Measurements from ENCODE around the gene MITF. TPM values are rescaled to one million over a fixed set of nuclear protein-coding genes. Genes with fewer than 3 reads are reported as not detected.
A peak's percentile ranks its signal among the peaks of the same experiment; 100 is the strongest.
"Not testable (repeated sequence)": the region's sequence is repeated elsewhere in the genome, so short reads cannot be mapped to it uniquely, and the experiment has no call there.

The MITF gene
- polyA plus RNA-seq, 1 donor from 2014 or later = not detected

DNA sequence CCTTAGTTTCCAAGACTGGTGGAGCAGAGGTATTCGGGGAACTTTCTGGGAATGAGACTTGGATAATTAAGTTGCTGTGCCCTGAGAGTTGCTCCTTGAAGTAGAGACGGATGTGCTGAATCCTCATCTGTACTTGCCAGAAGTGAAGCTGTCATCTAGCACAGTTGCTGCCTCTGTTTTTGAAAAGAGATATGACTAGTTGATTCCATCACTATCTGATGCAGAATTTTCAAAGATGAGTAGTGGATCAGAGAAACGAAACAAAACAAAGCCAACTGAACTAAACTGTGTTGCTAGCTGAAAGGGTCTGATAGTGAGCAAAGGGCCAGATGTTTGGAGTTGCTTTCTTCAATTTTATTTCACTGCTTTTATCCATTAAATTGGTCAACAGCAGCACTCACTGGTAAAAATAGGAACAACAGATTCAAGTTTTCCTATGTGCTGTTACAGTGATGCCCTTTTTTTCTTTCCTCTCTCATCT lies 52.7 kb downstream of the MITF start:
- H4K20me1 ChIP-seq (ENCODE audit: insufficient read depth) = no peaks in the 10 kb centered on the region
- H3K9ac ChIP-seq (ENCODE audit: low read length) = no peak overlapping the region
- TF ChIP-seq, protein P1, sequence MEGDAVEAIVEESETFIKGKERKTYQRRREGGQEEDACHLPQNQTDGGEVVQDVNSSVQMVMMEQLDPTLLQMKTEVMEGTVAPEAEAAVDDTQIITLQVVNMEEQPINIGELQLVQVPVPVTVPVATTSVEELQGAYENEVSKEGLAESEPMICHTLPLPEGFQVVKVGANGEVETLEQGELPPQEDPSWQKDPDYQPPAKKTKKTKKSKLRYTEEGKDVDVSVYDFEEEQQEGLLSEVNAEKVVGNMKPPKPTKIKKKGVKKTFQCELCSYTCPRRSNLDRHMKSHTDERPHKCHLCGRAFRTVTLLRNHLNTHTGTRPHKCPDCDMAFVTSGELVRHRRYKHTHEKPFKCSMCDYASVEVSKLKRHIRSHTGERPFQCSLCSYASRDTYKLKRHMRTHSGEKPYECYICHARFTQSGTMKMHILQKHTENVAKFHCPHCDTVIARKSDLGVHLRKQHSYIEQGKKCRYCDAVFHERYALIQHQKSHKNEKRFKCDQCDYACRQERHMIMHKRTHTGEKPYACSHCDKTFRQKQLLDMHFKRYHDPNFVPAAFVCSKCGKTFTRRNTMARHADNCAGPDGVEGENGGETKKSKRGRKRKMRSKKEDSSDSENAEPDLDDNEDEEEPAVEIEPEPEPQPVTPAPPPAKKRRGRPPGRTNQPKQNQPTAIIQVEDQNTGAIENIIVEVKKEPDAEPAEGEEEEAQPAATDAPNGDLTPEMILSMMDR (IDR thresholded peaks at IDR 0.05; ENCODE audit: poor library complexity, severe bottlenecking) = peak; percentile 54
- peak; percentile 55 for TF ChIP-seq RAD21 (conservative IDR thresholded peaks at IDR 0.05)
- no peak for TF ChIP-seq EZH2 (IDR thresholded peaks at IDR 0.05; ENCODE audit: borderline replicate concordance, insufficient read depth, low read length, poor library complexity, severe bottlenecking)
- peak; percentile 28 for TF ChIP-seq SMC3 (conservative IDR thresholded peaks at IDR 0.05; ENCODE audit: poor library complexity)
- no peaks in the 10 kb centered on the region for H3K9me3 ChIP-seq (ENCODE audit: low read length)
- no peaks in the 10 kb centered on the region for H3K79me2 ChIP-seq (replicated peaks; ENCODE audit: insufficient read depth, low read length)
- no peak overlapping the region for H3K4me2 ChIP-seq (ENCODE audit: low read length)
- no peak overlapping the region for H3K27ac ChIP-seq (ENCODE audit: low read length)
- H2AFZ ChIP-seq (ENCODE audit: low read depth, low read length) = no peak overlapping the region
- no peak overlapping the region for H3K4me3 ChIP-seq (ENCODE audit: low read length)
- H3K27me3 ChIP-seq (ENCODE audit: insufficient read depth, low read depth, low read length) = no peaks in the 10 kb centered on the region
- no peaks in the 10 kb centered on the region for H3K36me3 ChIP-seq (ENCODE audit: insufficient read depth, low read length)
- no peaks in the 10 kb centered on the region for H3F3A ChIP-seq (ENCODE audit: insufficient read depth, low read length, poor library complexity, severe bottlenecking)
- no peaks in the 10 kb centered on the region for H3K9me2 ChIP-seq (ENCODE audit: insufficient read depth, low read length)

DNA sequence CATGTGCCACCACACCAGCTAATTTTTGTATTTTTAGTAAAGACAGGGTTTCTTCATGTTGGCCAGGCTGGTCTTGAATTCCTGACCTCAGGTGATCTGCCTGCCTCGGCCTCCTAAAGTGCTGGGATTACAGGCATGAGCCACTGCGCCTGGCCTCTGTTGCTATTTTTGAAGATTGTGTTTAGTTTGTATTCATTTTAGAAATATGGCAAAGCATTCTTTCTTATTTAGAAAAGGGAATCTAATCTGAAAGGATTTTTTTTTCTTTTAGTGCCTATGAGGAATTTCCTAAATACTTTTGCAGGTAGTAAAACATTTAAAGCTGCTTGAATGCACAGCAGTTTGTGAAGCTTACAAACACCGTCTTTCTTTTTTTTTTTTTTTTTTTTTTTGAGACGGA lies 56.9 kb downstream of the MITF start:
- H3K9me3 ChIP-seq (ENCODE audit: low read length); H3K27ac ChIP-seq (ENCODE audit: low read length); H3F3A ChIP-seq (ENCODE audit: insufficient read depth, low read length, poor library complexity, severe bottlenecking); H3K4me3 ChIP-seq (ENCODE audit: low read length); H3K9ac ChIP-seq (ENCODE audit: low read length); H3K36me3 ChIP-seq (ENCODE audit: insufficient read depth, low read length); H3K27me3 ChIP-seq (ENCODE audit: insufficient read depth, low read depth, low read length); H4K20me1 ChIP-seq (ENCODE audit: insufficient read depth); H3K4me2 ChIP-seq (ENCODE audit: low read length); H3K79me2 ChIP-seq (replicated peaks; ENCODE audit: insufficient read depth, low read length); H3K9me2 ChIP-seq (ENCODE audit: insufficient read depth, low read length); H2AFZ ChIP-seq (ENCODE audit: low read depth, low read length): not testable (repeated sequence)

DNA sequence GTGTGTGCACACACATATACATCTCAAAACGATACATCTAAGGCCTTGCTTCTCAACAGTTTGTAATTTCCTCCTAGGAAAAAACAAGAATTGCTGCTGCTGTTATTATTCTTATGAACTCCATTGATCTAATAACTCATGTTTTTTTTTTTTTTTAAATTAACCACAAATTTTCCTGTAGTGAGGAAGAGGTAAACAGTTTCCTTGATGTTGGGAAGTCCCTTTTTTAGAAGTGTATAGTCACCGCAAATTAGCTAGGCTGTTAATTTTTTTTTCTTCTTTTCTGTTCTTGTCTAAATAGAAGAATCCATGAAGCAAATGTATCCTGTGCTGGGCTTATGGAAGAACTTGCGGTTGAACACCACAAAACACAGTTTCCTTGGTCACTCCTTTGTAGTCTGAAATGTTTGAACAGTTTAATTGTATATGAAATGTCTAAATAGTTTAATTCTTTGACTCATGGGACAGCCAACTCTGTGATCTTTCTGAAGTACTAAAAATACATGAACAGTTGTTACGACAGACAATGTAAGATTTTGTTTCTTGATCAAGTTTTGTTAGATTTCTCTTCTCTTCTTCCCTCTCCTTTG lies 64.5 kb downstream of the MITF start:
- H4K20me1 ChIP-seq (ENCODE audit: insufficient read depth) = no peaks in the 10 kb centered on the region
- TF ChIP-seq, protein P2, sequence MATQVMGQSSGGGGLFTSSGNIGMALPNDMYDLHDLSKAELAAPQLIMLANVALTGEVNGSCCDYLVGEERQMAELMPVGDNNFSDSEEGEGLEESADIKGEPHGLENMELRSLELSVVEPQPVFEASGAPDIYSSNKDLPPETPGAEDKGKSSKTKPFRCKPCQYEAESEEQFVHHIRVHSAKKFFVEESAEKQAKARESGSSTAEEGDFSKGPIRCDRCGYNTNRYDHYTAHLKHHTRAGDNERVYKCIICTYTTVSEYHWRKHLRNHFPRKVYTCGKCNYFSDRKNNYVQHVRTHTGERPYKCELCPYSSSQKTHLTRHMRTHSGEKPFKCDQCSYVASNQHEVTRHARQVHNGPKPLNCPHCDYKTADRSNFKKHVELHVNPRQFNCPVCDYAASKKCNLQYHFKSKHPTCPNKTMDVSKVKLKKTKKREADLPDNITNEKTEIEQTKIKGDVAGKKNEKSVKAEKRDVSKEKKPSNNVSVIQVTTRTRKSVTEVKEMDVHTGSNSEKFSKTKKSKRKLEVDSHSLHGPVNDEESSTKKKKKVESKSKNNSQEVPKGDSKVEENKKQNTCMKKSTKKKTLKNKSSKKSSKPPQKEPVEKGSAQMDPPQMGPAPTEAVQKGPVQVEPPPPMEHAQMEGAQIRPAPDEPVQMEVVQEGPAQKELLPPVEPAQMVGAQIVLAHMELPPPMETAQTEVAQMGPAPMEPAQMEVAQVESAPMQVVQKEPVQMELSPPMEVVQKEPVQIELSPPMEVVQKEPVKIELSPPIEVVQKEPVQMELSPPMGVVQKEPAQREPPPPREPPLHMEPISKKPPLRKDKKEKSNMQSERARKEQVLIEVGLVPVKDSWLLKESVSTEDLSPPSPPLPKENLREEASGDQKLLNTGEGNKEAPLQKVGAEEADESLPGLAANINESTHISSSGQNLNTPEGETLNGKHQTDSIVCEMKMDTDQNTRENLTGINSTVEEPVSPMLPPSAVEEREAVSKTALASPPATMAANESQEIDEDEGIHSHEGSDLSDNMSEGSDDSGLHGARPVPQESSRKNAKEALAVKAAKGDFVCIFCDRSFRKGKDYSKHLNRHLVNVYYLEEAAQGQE (IDR thresholded peaks at IDR 0.05; ENCODE audit: borderline replicate concordance) = no peak
- TF ChIP-seq MXI1 (conservative IDR thresholded peaks at IDR 0.05; ENCODE audit: poor library complexity, severe bottlenecking) (no peak), POLR2AphosphoS5 (IDR thresholded peaks at IDR 0.05) (no peak), EZH2 (IDR thresholded peaks at IDR 0.05; ENCODE audit: borderline replicate concordance, insufficient read depth, low read length, poor library complexity, severe bottlenecking) (no peak)
- H3K4me2 ChIP-seq (ENCODE audit: low read length) = no peak overlapping the region
- no peaks in the 10 kb centered on the region for H3K9me3 ChIP-seq (ENCODE audit: low read length)
- H3F3A ChIP-seq (ENCODE audit: insufficient read depth, low read length, poor library complexity, severe bottlenecking) = no peaks in the 10 kb centered on the region
- no peaks in the 10 kb centered on the region for H3K9me2 ChIP-seq (ENCODE audit: insufficient read depth, low read length)
- H3K36me3 ChIP-seq (ENCODE audit: insufficient read depth, low read length) = no peaks in the 10 kb centered on the region
- no peak overlapping the region for H3K27ac ChIP-seq (ENCODE audit: low read length)
- H2AFZ ChIP-seq (ENCODE audit: low read depth, low read length) = no peak overlapping the region
- H3K79me2 ChIP-seq (replicated peaks; ENCODE audit: insufficient read depth, low read length) = no peaks in the 10 kb centered on the region
- no peaks in the 10 kb centered on the region for H3K27me3 ChIP-seq (ENCODE audit: insufficient read depth, low read depth, low read length)
- H3K9ac ChIP-seq (ENCODE audit: low read length) = no peak overlapping the region
- no peak overlapping the region for H3K4me3 ChIP-seq (ENCODE audit: low read length)
